Effector CD8-positive, alpha-beta T cell (primary cell): ENCODE measurements around the gene FIGNL2.
A peak's percentile ranks its signal among the peaks of the same experiment; 100 is the strongest.
"Not testable (repeated sequence)": the region's sequence is repeated elsewhere in the genome, so short reads cannot be mapped to it uniquely, and the experiment has no call there.

Experiments used
- DNase-seq: peaks from one replicate; lab custom pipeline; 2025; lab: John Stamatoyannopoulos, UW

FIGNL2 gene

GRCh38 chr12:51817027-51817953 lies 31.2 kb downstream of the FIGNL2 start:
- DNase-seq, result no peak

- no peak for DNase-seq
Observed at GRCh38 chr12:51815571-51815970, 32.9 kb downstream of the FIGNL2 start.

GRCh38 chr12:51814311-51815088 lies 34.0 kb downstream of the FIGNL2 start:
- DNase-seq, result peak; percentile 25

- no peak for DNase-seq
Observed at GRCh38 chr12:51813931-51814310, 34.6 kb downstream of the FIGNL2 start.

- no peak for DNase-seq
Observed at GRCh38 chr12:51812871-51813270, 35.6 kb downstream of the FIGNL2 start.

- DNase-seq, result no peak
Observed at GRCh38 chr12:51811203-51812202, 37.0 kb downstream of the FIGNL2 start.

GRCh38 chr12:51809193-51809592 lies 39.3 kb downstream of the FIGNL2 start:
- DNase-seq, result no peak

- no peak for DNase-seq
Observed at GRCh38 chr12:51806896-51807295, 41.6 kb downstream of the FIGNL2 start.

- no peak for DNase-seq
Observed at GRCh38 chr12:51801027-51801426, 47.5 kb downstream of the FIGNL2 start.

GRCh38 chr12:51798501-51798900 lies 50.0 kb downstream of the FIGNL2 start:
- DNase-seq, result no peak

- not testable (repeated sequence) for DNase-seq
Observed at GRCh38 chr12:51798051-51798450, 50.5 kb downstream of the FIGNL2 start.

- no peak for DNase-seq
Observed at GRCh38 chr12:51797301-51797700, 51.2 kb downstream of the FIGNL2 start.

GRCh38 chr12:51793201-51793600 lies 55.3 kb downstream of the FIGNL2 start:
- no peak for DNase-seq

GRCh38 chr12:51792417-51792816 lies 56.1 kb downstream of the FIGNL2 start:
- no peak for DNase-seq

- DNase-seq, result no peak
Observed at GRCh38 chr12:51788876-51789275, 59.6 kb downstream of the FIGNL2 start.

- no peak for DNase-seq
Observed at GRCh38 chr12:51785906-51786305, 62.6 kb downstream of the FIGNL2 start.

- no peak for DNase-seq
Observed at GRCh38 chr12:51784688-51785087, 63.8 kb downstream of the FIGNL2 start.

- no peak for DNase-seq
Observed at GRCh38 chr12:51779876-51780275, 68.6 kb downstream of the FIGNL2 start.

- no peak for DNase-seq
Observed at GRCh38 chr12:51777973-51778372, 70.5 kb downstream of the FIGNL2 start.

- no peak for DNase-seq
Observed at GRCh38 chr12:51777457-51777856, 71.1 kb downstream of the FIGNL2 start.

- no peak for DNase-seq
Observed at GRCh38 chr12:51774933-51775332, 73.6 kb downstream of the FIGNL2 start.
